ENCODE results near the gene RERE. TPM values are rescaled to one million over a fixed set of nuclear protein-coding genes. Genes with fewer than 3 reads are reported as not detected.
A peak's percentile ranks its signal among the peaks of the same experiment; 100 is the strongest.

RERE gene
- polyA plus RNA-seq, 1 of the 3 experiments (the other 2 are of a cell fraction), result 8.1 TPM

DNA sequence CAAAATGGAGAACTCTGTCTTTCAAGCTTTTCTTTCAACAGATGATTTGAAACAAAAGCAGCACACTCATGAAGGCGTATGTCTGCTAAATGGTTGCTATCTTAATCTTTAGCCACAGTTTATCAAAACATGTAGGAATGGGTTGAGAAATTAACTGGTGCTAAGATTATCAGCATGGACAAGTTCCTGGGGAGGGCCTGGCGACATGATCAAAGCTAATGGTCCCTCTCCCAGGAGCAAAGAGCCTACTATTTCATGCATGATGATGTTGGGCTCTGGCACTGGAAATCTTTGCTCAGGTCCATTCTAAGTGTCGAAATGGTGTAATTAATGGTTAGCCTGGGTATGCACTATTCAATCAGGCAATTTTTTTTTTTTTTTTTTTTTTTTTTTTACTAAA is 407.8 kb downstream of the RERE start:
- Histone ChIP-seq H2AFZ (ENCODE audit: low read depth) (no peak overlapping the region), H3K27me3 (ENCODE audit: insufficient read depth) (no peaks in the 10 kb centered on the region), H3K4me1 (ENCODE audit: control insufficient read depth in 1 of 2, insufficient read depth in 2 of 2, low read depth in 1 of 2, low read length in 1 of 2) (peaks cover 42 to 56% of the 10 kb centered on the region in 2 experiments), H3K4me3 (ENCODE audit: low read depth in 2 of 2, low read length in 1 of 2) (no peak overlapping the region), H3K27ac (ENCODE audit: low read depth in 2 of 2, low read length in 1 of 2) (peak overlapping the region; percentile 86 to 91), H3K36me3 (replicated peaks in 1 of 2; ENCODE audit: control insufficient read depth in 1 of 2, insufficient read depth in 2 of 2, low read length in 1 of 2) (peaks cover 17 to 21% of the 10 kb centered on the region in 2 experiments), H3K9ac (no peak overlapping the region), H3F3A (replicated peaks; ENCODE audit: insufficient read depth) (peaks cover 25% of the 10 kb centered on the region), H3K9me3 (no peaks in the 10 kb centered on the region), H3K4me2 (peak overlapping the region; percentile 72; the same call in 1 of the 2 replicates), H3K9me2 (no peaks in the 10 kb centered on the region), H3K79me2 (ENCODE audit: insufficient read depth) (peaks cover 88% of the 10 kb centered on the region), H4K20me1 (ENCODE audit: insufficient read depth) (no peaks in the 10 kb centered on the region; the same call in 1 of the 2 replicates)
- POLR2A ChIA-PET, result interaction anchor here (0.6 kb wide), 1 partner anchor 160 kb away, joined by 5 read pairs; no protein-coding TSS in a partner anchor
- no peak for DNase-seq
- 90% methylated on average over 3 of the region's 3 CpGs for WGBS (ENCODE audit: low lambda C conversion rate)
- TF ChIP-seq SIN3A (IDR thresholded peaks at IDR 0.05; ENCODE audit: borderline replicate concordance, low read depth, low read length) (no peak), MXI1 (IDR thresholded peaks at IDR 0.05; ENCODE audit: low read depth, low read length) (no peak), RCOR1 (IDR thresholded peaks at IDR 0.05; ENCODE audit: low read length) (no peak), CHD2 (IDR thresholded peaks at IDR 0.05; ENCODE audit: low read length, partially characterized antibody) (no peak), GABPA (IDR thresholded peaks at IDR 0.05; ENCODE audit: low read depth) (no peak), GATA2 (CRISPR knock-in tag; IDR thresholded peaks at IDR 0.05) (no peak), ELF1 (IDR thresholded peaks at IDR 0.05) (no peak), YY1 (IDR thresholded peaks at IDR 0.05; ENCODE audit: low read depth) (no peak), NRF1 (IDR thresholded peaks at IDR 0.05; ENCODE audit: low read depth, low read length) (no peak), SMC3 (IDR thresholded peaks at IDR 0.05; ENCODE audit: low read depth, low read length) (no peak)
- TF ChIP-seq, protein P1, sequence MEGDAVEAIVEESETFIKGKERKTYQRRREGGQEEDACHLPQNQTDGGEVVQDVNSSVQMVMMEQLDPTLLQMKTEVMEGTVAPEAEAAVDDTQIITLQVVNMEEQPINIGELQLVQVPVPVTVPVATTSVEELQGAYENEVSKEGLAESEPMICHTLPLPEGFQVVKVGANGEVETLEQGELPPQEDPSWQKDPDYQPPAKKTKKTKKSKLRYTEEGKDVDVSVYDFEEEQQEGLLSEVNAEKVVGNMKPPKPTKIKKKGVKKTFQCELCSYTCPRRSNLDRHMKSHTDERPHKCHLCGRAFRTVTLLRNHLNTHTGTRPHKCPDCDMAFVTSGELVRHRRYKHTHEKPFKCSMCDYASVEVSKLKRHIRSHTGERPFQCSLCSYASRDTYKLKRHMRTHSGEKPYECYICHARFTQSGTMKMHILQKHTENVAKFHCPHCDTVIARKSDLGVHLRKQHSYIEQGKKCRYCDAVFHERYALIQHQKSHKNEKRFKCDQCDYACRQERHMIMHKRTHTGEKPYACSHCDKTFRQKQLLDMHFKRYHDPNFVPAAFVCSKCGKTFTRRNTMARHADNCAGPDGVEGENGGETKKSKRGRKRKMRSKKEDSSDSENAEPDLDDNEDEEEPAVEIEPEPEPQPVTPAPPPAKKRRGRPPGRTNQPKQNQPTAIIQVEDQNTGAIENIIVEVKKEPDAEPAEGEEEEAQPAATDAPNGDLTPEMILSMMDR (IDR thresholded peaks at IDR 0.05), result no peak
- TF ChIP-seq, protein P2, sequence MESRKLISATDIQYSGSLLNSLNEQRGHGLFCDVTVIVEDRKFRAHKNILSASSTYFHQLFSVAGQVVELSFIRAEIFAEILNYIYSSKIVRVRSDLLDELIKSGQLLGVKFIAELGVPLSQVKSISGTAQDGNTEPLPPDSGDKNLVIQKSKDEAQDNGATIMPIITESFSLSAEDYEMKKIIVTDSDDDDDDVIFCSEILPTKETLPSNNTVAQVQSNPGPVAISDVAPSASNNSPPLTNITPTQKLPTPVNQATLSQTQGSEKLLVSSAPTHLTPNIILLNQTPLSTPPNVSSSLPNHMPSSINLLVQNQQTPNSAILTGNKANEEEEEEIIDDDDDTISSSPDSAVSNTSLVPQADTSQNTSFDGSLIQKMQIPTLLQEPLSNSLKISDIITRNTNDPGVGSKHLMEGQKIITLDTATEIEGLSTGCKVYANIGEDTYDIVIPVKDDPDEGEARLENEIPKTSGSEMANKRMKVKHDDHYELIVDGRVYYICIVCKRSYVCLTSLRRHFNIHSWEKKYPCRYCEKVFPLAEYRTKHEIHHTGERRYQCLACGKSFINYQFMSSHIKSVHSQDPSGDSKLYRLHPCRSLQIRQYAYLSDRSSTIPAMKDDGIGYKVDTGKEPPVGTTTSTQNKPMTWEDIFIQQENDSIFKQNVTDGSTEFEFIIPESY (IDR thresholded peaks at IDR 0.05; ENCODE audit: borderline replicate concordance, low read depth), result no peak
- TF ChIP-seq, protein P3, sequence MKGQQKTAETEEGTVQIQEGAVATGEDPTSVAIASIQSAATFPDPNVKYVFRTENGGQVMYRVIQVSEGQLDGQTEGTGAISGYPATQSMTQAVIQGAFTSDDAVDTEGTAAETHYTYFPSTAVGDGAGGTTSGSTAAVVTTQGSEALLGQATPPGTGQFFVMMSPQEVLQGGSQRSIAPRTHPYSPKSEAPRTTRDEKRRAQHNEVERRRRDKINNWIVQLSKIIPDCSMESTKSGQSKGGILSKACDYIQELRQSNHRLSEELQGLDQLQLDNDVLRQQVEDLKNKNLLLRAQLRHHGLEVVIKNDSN (IDR thresholded peaks at IDR 0.05; ENCODE audit: borderline replicate concordance, low read depth), result no peak
- TF ChIP-seq, protein P4, sequence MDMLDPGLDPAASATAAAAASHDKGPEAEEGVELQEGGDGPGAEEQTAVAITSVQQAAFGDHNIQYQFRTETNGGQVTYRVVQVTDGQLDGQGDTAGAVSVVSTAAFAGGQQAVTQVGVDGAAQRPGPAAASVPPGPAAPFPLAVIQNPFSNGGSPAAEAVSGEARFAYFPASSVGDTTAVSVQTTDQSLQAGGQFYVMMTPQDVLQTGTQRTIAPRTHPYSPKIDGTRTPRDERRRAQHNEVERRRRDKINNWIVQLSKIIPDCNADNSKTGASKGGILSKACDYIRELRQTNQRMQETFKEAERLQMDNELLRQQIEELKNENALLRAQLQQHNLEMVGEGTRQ (IDR thresholded peaks at IDR 0.05; ENCODE audit: borderline replicate concordance, low read depth, low read length), result no peak
- TF ChIP-seq, protein P5, sequence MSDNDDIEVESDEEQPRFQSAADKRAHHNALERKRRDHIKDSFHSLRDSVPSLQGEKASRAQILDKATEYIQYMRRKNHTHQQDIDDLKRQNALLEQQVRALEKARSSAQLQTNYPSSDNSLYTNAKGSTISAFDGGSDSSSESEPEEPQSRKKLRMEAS (IDR thresholded peaks at IDR 0.05; ENCODE audit: low read depth), result no peak
- TF ChIP-seq, protein P6, sequence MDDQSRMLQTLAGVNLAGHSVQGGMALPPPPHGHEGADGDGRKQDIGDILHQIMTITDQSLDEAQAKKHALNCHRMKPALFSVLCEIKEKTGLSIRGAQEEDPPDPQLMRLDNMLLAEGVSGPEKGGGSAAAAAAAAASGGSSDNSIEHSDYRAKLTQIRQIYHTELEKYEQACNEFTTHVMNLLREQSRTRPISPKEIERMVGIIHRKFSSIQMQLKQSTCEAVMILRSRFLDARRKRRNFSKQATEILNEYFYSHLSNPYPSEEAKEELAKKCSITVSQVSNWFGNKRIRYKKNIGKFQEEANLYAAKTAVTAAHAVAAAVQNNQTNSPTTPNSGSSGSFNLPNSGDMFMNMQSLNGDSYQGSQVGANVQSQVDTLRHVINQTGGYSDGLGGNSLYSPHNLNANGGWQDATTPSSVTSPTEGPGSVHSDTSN (IDR thresholded peaks at IDR 0.05), result no peak
- TF ChIP-seq, protein P7, sequence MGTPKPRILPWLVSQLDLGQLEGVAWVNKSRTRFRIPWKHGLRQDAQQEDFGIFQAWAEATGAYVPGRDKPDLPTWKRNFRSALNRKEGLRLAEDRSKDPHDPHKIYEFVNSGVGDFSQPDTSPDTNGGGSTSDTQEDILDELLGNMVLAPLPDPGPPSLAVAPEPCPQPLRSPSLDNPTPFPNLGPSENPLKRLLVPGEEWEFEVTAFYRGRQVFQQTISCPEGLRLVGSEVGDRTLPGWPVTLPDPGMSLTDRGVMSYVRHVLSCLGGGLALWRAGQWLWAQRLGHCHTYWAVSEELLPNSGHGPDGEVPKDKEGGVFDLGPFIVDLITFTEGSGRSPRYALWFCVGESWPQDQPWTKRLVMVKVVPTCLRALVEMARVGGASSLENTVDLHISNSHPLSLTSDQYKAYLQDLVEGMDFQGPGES (IDR thresholded peaks at IDR 0.05; ENCODE audit: low read depth, low read length), result no peak
- CTCF ChIA-PET, result interaction anchor here (0.9 to 2.7 kb wide), 6 partner anchors 9 to 439 kb away, joined by 3 to 11 read pairs (median 5); no protein-coding TSS in a partner anchor

All from SK-N-SH (cell line).